Stimulated activated CD4-positive, alpha-beta T cell treated with anti-CD3 and anti-CD28 coated beads, Interleukin-2, amount 100 ng/mL, for 4 hours (primary cell): ENCODE measurements around the gene MMP17.

ENCODE experiments used
- DNase-seq: peaks from one replicate; pipeline ENCODE4 v3.0.0-alpha.2; 2020; ENCODE audit warnings: low read depth

Gene MMP17

DNA sequence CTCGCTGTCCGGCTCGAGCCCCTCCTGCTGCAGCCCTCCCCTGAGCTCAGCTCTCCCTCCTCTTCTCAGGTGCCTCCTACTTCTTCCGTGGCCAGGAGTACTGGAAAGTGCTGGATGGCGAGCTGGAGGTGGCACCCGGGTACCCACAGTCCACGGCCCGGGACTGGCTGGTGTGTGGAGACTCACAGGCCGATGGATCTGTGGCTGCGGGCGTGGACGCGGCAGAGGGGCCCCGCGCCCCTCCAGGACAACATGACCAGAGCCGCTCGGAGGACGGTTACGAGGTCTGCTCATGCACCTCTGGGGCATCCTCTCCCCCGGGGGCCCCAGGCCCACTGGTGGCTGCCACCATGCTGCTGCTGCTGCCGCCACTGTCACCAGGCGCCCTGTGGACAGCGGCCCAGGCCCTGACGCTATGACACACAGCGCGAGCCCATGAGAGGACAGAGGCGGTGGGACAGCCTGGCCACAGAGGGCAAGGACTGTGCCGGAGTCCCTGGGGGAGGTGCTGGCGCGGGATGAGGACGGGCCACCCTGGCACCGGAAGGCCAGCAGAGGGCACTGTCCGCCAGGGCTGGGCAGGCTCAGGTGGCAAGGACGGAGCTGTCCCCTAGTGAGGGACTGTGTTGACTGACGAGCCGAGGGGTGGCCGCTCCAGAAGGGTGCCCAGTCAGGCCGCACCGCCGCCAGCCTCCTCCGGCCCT, 22.8 kb downstream of the MMP17 start:
- no peak for DNase-seq

DNA sequence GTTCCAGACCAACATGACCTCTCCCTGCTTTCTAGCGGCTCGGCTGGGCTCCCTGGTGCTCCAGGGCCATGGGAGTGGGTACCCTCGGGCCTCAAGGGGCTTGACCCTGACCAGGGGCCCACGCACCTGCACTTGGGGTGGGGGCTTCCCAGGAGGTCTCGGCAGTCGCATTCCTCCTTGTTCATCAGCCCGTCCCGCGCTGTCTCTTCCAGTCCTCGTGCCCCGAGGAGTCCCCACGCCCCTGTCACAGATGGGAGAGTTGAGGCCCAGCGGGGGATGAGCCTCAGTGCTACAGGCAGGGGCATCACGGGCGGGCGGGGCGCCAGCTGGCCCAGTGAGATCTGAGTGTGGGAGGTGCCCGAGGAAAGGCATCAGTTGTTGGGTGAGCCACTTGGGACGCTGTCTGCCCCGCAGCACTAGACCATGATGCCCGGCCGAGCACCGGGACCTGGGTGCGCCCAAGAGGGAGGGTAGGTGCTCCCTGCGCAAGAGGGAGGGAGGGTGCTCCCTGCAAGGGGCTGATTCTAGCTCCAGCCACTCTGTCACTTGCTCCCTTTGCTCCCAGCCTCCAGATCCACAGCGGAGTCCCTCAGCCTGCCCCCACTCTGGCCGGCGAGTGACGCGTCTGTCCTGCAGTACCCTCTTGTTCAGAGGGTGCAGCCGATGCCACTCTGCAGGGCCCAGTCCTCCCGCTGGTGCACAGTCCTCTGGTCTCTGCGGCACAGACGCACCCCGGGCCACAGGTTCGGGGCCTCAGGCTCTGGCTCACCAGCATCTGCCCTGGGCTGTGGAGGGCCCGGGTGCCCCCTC, 23.8 kb downstream of the MMP17 start:
- DNase-seq = no peak

DNA sequence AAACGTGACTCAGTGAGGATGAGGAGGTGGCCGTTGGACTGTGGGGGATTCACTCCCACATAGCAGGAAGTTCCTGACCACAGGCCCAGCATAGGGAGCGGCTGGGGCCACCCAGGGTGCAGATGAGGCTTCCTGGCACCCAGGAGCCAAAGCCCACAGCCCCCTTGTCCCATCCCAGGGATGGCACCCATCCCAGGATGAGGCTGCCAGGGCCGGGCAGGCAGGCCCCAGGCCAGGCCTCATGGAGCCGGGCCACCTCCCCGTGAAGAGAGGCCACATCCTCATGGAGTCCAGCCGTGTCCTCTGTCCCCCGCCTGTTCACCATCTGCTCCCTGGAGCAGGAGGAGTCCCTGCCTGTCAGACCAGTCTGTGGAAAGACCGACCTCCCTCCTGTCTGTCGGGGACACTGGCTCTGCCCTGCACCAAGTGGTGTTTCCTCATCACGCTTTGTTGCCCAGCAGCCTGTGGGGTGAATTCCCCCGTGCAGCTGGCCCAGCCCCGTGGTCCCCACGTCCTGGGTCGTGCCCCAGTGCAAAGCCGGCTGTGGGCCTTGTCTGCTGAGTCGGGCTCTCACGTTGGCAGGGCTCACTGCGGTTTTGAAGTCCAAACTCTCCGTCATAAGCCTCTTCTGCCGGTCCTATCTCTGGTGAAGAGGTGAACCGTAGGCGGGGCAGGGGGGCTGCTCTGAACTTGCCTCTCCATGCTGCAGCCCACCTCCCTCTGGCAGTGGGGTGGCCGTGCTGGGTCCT, 24.5 kb downstream of the MMP17 start:
- DNase-seq = no peak

DNA sequence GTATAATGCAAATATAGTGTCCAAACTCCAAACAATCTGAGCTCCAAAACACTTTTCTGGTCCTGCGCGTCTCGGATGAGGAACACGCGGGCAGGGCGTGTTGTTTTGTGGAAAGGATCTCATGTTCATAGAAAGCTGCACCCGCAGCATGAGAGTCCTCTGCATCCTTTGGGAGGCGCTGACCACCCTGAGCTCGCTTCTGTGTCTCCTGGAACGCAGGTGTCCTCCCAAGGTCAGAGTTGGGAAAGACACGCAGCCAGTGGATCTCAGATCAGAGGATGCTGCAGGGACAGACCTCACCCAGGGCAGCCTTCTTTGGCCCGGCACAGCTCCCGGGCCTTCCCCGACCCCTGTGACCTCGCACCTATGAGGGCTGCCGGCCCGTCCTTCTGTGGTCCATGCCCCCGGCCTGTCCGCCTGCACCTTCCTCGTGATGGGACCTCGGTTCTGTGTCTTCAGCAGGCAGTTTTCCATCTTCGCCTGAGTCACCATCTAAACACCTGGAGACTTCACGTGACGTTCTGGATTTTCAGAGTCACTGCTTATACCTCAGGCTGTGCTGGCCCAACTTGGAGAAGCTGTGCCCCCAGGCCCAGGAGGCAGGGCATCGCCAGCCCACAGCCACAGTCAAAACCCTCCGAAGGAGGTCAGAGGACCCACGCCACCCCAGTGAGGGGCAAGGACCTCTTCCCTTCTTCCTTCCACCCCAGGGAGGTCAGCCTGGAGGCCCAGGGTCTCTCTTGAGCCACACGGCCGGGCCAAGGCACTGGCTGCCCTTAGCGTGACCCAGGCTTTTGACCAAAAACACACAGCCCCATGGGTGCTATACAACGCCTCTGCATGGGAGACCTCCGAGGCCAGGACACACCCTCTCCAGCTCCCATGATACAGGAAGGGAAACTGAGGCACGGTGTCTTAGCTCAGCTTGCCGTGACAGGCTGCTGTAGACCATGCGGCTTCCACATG, 25.9 kb downstream of the MMP17 start:
- DNase-seq = no peak

DNA sequence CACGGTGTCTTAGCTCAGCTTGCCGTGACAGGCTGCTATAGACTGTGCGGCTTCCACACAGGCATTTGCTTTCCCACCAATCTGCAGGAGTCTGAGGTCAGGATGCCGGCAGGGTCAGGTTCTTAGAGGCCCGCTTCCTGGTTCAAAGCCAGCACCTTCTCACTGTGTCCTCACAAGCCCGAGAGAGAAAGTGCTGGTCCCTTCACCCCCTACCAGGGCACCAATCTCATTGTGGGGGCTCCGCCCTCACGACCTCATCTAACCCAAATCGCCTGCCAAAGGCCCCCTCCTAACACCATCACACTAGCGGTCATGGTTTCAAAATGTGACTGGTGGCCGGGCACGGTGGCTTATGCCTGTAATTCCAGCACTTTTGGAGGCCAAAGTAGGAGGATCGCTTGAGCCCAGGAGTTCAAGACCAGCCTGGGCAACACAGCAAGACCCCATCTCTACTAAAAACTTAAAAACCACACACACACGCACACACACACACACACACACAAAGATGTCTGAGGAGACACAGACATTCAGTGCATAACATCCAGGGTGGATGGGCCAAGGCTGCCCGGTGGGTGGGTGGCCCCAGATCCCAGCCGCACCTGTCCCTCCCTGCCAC, 26.8 kb downstream of the MMP17 start:
- no peak for DNase-seq

DNA sequence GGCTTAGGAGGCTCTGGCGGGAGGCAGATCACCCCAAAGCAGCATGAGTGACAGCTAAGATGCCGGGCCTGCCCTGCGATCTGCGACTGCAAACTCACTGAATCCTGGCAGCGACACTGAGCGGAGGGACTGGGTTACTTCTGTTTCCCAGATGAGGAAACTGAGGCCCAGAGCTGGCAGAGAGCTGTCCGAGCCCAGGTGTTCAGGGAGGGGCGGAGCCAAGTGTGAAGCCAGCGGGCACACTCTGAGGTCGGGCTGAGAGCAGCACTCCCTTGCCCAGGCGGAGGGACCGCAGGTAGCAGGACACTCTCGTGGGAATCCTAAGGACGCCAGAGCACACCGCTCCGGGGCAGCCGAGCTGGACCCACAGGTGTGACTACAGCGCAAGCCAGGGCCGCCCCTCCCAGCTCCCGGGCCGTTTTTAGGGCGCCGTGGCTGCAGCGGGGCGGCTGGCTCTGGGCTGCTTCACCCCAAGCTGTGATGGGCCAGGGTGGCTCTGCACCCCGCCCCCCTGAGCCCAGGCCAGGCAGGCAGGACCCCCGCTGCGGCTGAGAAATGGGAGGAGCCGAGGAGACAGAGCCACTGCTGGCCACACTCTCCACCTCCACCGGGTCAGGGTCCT, 27.4 kb downstream of the MMP17 start:
- no peak for DNase-seq

DNA sequence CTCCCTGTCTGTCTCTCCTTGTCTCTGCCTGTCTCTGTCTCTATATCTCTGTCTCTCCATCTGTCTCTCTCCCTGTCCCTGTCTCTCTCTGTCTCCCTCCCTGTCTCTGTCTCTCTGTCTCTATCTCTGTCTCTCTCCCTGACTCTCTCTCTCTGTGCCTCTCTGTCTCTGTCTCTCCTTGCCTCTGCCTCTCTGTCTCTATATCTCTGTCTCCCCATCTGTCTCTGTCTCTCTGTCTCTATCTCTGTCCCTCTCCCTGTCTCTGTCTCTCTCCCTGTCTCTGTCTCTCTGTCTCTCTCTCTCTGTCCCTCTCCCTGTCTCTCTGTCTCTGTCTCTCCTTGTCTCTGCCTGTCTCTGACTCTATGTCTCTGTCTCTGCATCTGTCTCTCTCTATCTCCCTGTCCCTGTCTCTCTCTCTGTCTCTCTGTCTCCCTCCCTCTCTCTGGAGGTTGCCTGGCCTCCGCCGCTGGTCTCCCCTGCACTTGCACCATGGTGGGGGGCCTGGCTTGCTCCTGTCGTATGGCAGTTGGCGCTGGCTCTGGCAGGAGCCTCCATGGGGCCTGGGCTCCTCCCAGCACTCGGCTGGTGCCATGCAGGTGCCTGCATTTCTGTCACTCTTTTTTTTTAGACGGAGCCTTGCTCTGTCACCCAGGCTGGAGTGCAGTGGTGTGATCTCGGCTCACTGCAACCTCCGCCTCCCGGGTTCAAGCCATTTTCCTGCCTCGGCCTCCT, 28.3 kb downstream of the MMP17 start:
- DNase-seq = no peak

DNA sequence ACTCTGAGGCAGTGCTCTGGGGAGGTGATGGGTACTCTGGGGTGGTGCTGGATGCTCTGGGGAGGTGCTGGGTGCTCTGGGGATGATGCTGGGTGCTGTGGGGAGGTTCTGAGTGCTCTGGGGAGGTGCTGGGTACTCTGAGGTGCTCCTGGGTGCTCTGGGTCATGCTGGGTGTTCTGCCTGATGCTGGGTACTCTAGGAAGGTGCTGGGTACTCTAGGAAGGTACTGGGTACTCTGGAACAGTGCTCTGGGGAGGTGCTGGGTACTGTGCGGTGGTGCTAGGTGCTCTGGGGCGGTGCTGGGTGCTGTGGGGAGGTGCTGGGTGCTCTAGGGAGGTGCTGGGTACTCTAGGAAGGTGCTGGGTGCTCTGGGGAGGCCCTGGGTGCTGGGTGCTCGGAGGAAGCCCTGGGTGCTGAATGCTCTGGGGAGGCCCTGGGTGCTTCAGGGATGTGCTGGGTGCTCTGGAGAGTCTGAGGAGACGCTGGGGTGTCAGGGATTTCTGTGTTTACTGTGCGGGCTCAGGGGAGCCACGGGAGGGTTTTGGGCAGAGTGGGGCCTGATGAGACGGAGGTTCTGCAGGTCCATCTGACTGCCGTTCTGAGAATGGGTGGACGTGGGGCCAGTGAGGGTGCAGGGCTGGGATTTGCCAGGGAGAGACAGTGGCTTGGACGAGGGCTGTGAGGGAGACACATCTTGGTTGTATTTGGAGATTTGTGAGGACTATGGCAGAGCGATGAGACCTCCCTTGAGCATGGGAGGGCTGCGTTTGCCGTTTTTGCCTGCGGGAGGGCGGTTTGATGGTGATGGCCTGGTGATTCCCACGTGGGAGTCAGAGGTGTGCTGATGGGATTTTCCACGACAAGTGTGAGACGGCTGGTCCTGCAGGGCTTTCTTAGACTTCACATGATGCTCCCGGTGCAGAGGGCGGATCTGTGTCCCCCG, 30.0 kb downstream of the MMP17 start:
- no peak for DNase-seq

DNA sequence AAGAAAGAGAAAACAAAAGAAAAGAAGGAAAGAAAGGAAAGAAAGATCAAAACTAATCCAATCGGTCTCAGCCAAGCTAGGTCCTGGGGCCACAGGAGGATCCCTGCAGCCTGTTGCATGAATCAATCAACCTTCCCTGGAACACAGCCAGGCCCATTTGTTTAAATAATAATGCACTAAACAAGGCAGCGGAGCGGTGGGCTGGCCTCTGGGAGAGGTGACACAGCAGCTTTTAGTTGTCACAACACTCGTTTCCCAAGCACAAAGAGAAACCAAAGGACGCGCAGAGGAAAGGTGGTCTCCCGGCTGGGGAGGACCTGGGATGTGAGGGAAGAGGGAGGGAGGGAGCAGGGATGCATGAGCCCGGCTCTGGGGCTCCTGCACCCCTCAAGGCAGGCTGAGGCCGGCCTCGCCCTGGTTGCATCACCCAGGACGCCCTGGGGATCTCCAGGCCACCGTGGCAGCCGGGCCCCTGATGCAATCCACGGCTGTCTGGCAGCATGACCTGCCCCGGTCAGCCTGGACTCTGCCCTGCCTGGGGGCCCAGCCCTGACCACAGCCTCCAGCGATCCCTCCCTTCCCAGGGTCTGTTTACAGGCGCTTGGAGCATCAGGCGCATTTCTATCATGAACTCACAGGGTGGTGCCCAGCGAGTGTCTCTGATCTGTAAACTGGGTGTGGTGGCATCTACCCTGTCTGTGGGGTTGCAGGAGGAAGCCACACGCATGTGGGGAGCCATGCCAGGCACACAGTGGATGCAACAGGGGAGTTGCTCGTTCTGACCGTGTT, 32.5 kb downstream of the MMP17 start:
- no peak for DNase-seq

DNA sequence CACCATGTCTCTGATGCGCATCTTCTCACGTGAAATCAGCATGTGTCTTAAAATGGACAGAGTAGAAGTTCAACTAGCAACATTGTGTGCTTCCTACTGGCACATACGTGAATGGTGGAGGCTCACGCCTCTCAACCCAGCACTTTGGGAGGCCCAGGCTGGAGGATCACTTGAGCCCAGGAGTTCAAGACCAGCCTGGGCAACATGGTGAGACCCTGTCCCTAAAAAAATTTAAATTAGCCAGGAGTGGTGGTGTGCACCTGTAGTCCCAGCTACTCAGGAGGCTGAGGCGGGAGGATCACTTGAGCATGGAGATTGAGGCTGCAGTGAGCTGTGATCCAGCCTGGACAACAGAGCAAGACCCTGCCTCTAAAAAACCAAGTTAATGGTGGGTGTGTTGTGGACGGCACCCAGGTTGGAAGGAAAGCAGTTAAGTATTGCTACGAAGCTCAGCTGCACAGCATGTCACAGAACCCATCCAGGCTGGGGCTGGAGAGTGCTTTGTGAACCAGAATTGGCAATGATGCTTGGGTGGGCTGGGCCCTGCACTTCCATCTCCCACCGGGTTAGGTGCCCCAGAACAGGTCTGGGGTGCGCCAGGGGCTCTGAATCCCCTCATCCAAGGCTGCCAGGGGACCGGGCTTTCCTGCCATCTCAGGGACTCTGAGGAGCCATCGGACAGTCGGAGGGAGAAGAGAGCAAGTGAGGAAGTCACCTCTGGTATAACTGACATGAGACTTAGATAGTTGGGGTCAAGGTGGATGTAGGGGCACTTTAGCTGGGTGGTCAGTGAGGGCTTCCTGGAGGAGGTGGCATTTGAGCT, 33.3 kb downstream of the MMP17 start:
- no peak for DNase-seq

DNA sequence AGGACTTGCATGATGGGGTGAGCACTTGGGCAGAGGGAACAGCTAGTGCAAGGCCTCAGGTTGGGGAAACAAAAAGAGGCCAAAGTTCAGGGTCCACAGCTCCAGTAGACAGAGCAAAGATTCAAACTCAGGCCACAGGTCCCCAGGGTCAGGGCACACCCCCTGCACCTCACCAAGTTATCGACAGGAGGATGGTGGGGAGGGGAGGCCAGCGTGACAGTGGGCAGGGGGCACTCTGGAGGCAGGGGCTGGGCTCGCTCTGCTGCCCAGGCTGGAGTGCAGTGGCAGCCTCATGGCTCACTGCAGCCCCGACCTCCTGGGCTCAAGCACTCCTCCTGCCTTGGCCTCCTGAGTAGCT, 33.9 kb downstream of the MMP17 start:
- no peak for DNase-seq

DNA sequence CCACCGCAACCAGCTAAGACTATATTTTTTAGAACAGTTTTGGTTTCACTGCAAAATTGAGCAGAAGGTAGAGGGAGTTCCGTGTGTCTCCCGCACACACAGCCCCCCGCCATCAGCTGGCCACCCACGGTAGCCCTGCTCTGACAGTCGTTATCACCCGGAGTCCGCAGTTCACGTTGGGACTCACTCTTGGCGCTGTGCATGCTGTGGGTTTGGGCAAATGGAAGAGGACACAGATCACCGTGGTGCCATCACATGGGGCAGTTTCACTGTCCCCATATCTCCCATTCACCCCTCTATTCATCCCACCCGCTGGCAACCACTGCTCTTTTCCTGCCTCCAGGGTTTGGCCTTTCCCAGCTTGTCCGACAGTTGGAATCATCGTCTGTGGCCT, 34.4 kb downstream of the MMP17 start:
- no peak for DNase-seq

DNA sequence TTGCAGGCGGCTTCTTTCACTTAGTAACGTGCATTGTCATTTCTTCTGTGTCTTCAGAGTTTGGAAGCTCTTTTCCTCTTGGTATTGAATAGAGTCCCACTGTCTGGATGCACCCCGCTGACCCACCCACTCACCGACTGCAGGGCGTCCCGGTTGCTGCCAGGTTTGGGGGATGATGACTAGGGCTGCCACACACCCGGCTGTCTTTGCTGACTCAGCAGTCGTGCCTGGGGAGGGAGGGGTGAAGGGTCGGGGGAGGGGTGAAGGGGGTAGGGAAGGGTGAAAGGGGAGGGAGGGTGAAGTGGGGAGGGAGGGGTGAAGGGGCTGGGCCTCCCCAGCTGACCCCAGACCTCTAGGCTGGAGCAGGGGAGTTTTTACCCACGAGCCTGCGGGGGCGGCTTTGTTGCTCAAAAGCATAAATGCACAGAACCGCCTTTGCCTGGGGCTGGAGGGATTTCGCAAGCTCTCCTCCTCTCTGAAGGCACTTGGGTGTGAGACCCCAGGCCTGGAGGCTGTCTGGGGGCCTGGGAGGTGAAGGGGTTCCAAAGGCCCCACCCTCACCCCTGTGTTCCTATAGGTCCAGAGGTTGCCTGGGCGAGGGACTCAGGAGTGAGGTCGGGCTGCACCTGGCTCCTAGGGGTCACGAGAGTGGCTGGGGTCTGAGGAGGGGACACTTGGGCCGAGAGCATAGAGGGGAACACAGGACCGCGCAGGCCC, 35.0 kb downstream of the MMP17 start:
- DNase-seq = no peak

DNA sequence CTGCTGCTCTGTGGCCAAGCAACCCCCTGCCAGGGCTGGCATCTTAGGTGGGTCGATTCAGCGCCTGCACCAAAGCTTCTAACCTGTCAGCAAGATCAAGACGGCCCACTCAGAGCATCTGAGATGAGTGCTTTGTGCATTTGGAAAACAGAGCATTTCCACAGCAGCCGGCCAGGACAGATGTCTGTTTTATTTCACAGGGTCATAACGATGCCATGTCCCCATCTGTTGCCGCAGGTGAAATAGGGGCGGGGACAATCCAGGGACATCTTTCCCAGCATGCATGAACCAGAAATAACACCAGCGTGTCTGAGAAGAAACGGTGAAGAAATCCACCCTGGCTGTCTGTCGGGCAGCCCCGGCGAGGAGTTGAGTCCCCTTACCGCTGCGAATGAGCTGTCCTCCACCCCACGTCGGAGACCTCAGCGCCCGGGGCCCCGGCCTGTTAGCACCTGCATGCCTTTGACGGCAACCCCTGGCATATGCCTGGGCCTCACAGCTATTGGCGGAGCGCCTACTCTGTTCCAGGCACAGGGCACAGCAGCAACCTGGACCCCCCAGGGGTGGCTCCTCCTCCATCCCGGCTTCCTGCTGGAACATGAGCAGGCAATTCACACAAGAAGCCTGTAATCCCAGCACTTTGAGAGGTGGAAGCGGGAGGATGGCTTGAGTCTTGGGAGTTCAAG, 35.7 kb downstream of the MMP17 start:
- DNase-seq = no peak

DNA sequence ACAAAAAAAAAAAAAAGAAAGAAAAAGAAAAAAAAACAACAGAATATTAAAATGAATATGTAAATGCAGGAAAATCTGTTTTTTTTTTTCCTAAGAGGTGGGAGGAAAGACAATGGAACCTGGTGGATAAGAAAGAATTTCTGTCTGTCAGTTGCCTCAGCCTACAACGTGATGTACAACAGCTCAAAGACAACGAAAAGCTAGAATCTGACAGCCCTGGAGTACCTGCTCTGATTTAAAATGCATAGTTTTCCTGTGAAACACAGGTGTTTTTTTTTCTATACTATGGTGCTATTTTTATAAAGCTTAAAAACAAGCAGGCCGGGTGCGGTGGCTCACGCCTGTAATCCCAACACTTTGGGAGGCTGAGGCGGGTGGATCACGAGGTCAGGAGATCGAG, 36.3 kb downstream of the MMP17 start:
- DNase-seq = no peak
